Immature natural killer cell (primary cell): ENCODE data around the gene ENPP3. TPM values are rescaled to one million over a fixed set of nuclear protein-coding genes. Genes with fewer than 3 reads are reported as not detected.

Experiments
- DNase-seq, 3 donors: peaks; one replicate each; pipeline ENCODE4 v3.0.0; 2022; ENCODE audit warnings: mixed read lengths in 1 of 3
- H3K27ac Mint-ChIP-seq, 6 donors: one replicate each; pipeline ENCODE4 v1.8.0; 2020; ENCODE audit warnings: mixed read lengths in 6 of 6, mild to moderate bottlenecking in 5 of 6, inconsistent platforms in 4 of 6, moderate library complexity in 3 of 6
- H3K27me3 Mint-ChIP-seq, 3 donors: one replicate each; pipeline ENCODE4 v1.8.0; 2020 to 2021; ENCODE audit warnings: low read depth in 3 of 3, mild to moderate bottlenecking in 3 of 3, mixed read lengths in 3 of 3, moderate library complexity in 3 of 3, inconsistent platforms in 1 of 3
- H3K36me3 Mint-ChIP-seq, 3 donors: one replicate each; pipeline ENCODE4 v1.8.0; 2020; ENCODE audit warnings: mixed read lengths in 3 of 3, inconsistent platforms in 2 of 3, mild to moderate bottlenecking in 2 of 3
- H3K4me1 Mint-ChIP-seq, 2 donors: one replicate each; pipeline ENCODE4 v1.8.0; 2020; ENCODE audit warnings: inconsistent platforms in 2 of 2, mild to moderate bottlenecking in 2 of 2, mixed read lengths in 2 of 2, moderate library complexity in 1 of 2
- H3K4me3 Mint-ChIP-seq, 5 donors: one replicate each; pipeline ENCODE4 v1.8.0; 2020; ENCODE audit warnings: mild to moderate bottlenecking in 5 of 5, mixed read lengths in 5 of 5, inconsistent platforms in 3 of 5, moderate library complexity in 3 of 5
- H3K9me3 Mint-ChIP-seq, 6 donors: one replicate each; pipeline ENCODE4 v1.8.0; 2020; ENCODE audit warnings: mild to moderate bottlenecking in 6 of 6, mixed read lengths in 6 of 6, inconsistent platforms in 4 of 6, moderate library complexity in 3 of 6
- polyA plus RNA-seq, 3 donors: library from polyadenylated mRNA; unstranded; fragments of 300-500 nt; fragmentation: Illumina TruSeq; gene quantifications; one replicate each; pipeline ENCODE4 v1.2.3, GENCODE V29; 2021

The ENPP3 gene
- polyA plus RNA-seq, 3 donors from 2014 or later = 0.21 to 4.1 (median 0.25) TPM

DNA sequence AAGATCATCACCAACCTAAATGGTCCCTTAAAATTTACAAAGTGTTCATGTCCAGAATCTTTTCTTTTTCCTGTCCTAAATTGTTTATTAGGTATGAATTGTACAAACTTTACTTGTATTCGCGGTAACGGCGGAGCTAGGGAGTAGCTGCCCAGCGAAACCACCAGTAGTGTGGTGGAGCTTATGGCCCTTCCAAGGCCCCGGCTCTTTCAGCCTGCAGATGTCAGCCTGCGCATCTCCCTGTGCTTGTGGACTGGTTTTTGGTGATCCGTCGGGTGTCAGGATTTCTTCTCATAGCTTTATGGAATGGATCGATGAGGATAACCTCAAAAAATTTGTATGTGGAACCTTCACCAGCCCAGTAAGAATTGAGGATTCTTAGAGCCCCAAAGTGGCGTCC lies 143.5 kb downstream of the ENPP3 start:
- no peaks in the 10 kb centered on the region for H3K36me3 Mint-ChIP-seq
- peaks cover 5 to 10% (median 9%) of the 10 kb centered on the region in 3 donors for H3K27me3 Mint-ChIP-seq
- DNase-seq = no peak
- peaks cover 0 to 2% (median 0%) of the 10 kb centered on the region in 6 donors for H3K9me3 Mint-ChIP-seq
- no peak overlapping the region for H3K4me3 Mint-ChIP-seq
- H3K27ac Mint-ChIP-seq = no peak overlapping the region
- H3K4me1 Mint-ChIP-seq = no peaks in the 10 kb centered on the region

DNA sequence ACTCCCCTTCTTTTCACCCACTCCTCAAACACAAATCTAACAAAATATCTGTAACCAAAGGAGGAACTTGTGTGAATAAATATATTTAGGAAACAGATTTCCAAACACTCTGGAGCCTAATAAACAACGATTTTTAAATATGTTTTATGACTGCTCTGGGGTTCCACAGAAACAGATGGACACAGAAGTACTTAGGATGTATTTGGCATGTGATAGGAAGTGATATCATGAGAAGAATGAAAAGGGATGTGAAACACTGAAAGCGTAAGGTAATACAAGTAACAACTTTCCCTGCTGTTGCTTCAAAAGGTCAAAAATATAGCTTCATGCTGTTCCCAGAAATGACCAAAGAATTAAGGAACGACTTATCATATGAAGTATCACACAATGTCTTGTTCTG lies 144.6 kb downstream of the ENPP3 start:
- H3K4me1 Mint-ChIP-seq = no peaks in the 10 kb centered on the region
- no peak overlapping the region for H3K4me3 Mint-ChIP-seq

GRCh38 chr6:131782764-131783163 lies 145.7 kb downstream of the ENPP3 start:
- Mint-ChIP-seq H3K9me3 (peaks cover 0 to 2% (median 0%) of the 10 kb centered on the region in 6 donors), H3K27ac (no peak overlapping the region), H3K4me1 (no peaks in the 10 kb centered on the region), H3K36me3 (no peaks in the 10 kb centered on the region), H3K27me3 (peaks cover 4 to 9% (median 8%) of the 10 kb centered on the region in 3 donors), H3K4me3 (no peak overlapping the region)
- DNase-seq = no peak

More for the DNA sequence above, 144.6 kb downstream of the ENPP3 start:
- H3K36me3 Mint-ChIP-seq = no peaks in the 10 kb centered on the region
- H3K27ac Mint-ChIP-seq = no peak overlapping the region
- no peak for DNase-seq
- peaks cover 4 to 10% (median 9%) of the 10 kb centered on the region in 3 donors for H3K27me3 Mint-ChIP-seq
- peaks cover 0 to 2% (median 0%) of the 10 kb centered on the region in 6 donors for H3K9me3 Mint-ChIP-seq

GRCh38 chr6:131784561-131784960 lies 147.5 kb downstream of the ENPP3 start:
- Mint-ChIP-seq H3K4me3 (no peak overlapping the region), H3K9me3 (peaks cover 0 to 2% (median 0%) of the 10 kb centered on the region in 6 donors), H3K4me1 (peaks cover 0 to 6% of the 10 kb centered on the region in 2 donors), H3K36me3 (no peaks in the 10 kb centered on the region), H3K27me3 (peaks cover 4 to 8% (median 7%) of the 10 kb centered on the region in 3 donors), H3K27ac (no peak overlapping the region)
- no peak for DNase-seq

- Mint-ChIP-seq H3K36me3 (no peaks in the 10 kb centered on the region), H3K27me3 (peaks cover 4 to 8% (median 4%) of the 10 kb centered on the region in 3 donors), H3K4me3 (no peak overlapping the region), H3K27ac (no peak overlapping the region), H3K4me1 (peaks cover 0 to 6% of the 10 kb centered on the region in 2 donors), H3K9me3 (peaks cover 0 to 2% (median 0%) of the 10 kb centered on the region in 6 donors)
- no peak for DNase-seq
These were observed 150.0 kb downstream of the ENPP3 start for GRCh38 chr6:131787079-131787478.

DNA sequence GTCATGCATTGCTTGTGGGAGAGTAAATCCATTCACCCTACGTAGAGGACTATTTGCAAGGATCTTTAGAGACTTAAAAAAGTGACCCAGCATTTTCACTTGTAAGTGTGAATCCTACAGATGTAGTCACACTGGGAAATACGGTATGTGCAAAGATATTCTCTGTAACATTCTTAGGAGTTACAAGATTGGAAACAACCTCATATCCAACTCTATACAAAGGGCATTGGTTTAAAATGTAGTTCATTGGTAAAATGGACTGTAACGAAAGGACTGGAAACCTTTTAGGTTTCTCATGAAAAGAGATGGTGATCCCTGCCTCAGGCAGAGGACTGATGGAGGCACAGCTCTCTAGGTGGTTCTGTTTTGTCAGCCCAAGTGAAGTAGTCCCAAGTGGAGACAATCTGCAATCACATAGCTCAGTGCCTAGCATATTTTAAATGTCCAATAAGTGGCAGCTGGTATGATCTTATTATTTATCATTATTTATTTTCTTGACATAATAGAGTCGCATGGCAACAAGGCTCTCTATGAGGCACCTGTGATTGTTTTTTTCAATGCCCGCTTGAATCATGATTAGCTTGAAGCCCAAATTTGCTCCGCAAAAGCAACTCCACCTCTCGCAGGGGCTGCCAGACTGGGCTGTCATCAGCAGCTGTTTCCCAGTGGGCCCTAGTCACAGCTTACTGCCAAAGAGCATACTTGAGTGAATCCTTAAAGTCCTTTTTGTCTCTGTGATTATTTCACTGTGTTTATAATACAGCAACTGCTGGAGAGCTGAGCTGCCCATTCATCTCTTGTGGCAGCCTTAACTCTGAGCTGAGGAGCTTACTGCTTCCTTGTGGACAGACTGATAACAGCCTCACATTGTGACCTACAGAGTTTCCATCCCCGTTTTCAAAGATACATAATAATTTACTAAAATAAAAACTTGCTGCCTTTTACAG lies 150.9 kb downstream of the ENPP3 start:
- no peak overlapping the region for H3K27ac Mint-ChIP-seq
- H3K36me3 Mint-ChIP-seq = no peaks in the 10 kb centered on the region
- DNase-seq = no peak
- peaks cover 0 to 6% of the 10 kb centered on the region in 2 donors for H3K4me1 Mint-ChIP-seq
- H3K9me3 Mint-ChIP-seq = peaks cover 0 to 2% (median 0%) of the 10 kb centered on the region in 6 donors
- peaks cover 4 to 8% (median 4%) of the 10 kb centered on the region in 3 donors for H3K27me3 Mint-ChIP-seq
- no peak overlapping the region for H3K4me3 Mint-ChIP-seq

DNA sequence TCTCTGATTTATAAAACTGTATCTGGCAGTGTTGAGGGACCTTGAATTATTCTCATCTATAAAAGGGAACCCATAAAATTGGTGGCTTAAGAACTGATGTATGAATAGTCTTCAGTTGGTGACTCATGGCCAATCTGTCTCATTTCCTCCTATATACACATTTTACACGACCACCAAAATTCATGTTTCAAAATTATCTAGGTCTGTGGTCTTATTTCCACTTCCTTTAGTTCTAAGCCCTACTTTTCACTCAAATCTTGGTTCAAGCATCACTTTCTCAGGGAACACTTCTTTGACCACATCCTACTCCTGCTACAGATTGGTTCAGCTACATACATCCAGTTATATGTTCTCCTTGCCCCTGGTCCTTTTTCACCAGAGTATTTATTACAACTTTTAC lies 152.1 kb downstream of the ENPP3 start:
- Mint-ChIP-seq H3K27ac (no peak overlapping the region), H3K27me3 (peaks cover 0 to 11% (median 4%) of the 10 kb centered on the region in 3 donors), H3K4me3 (no peak overlapping the region)

DNA sequence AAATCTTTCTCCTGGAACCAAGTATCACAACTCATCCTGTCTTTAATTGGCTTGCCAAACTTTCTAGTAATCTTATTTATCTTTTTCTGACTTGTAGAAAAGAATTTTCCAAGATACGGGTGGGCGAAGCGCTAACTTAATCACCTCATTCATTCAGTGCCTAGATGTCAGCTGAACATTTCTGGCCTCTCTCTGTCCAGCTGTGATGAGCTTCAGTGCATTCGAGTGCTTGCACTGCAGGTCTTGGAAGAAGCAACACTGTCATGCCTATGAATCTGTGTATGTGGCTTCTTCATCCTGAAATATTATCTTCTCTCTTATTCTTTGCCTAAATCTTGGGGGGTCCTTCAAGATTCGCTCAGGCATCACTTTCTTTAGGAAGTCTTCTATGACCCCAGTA lies 154.4 kb downstream of the ENPP3 start:
- no peaks in the 10 kb centered on the region for H3K36me3 Mint-ChIP-seq
- H3K27ac Mint-ChIP-seq = no peak overlapping the region
- peaks cover 0 to 6% of the 10 kb centered on the region in 2 donors for H3K4me1 Mint-ChIP-seq
- H3K27me3 Mint-ChIP-seq = peaks cover 0 to 3% (median 1%) of the 10 kb centered on the region in 3 donors
- DNase-seq = no peak
- no peak overlapping the region for H3K4me3 Mint-ChIP-seq
- H3K9me3 Mint-ChIP-seq = no peaks in the 10 kb centered on the region

More for the DNA sequence above, 152.1 kb downstream of the ENPP3 start:
- H3K9me3 Mint-ChIP-seq = peaks cover 0 to 2% (median 0%) of the 10 kb centered on the region in 6 donors
- H3K4me1 Mint-ChIP-seq = peaks cover 0 to 6% of the 10 kb centered on the region in 2 donors
- no peaks in the 10 kb centered on the region for H3K36me3 Mint-ChIP-seq
- DNase-seq = no peak

DNA sequence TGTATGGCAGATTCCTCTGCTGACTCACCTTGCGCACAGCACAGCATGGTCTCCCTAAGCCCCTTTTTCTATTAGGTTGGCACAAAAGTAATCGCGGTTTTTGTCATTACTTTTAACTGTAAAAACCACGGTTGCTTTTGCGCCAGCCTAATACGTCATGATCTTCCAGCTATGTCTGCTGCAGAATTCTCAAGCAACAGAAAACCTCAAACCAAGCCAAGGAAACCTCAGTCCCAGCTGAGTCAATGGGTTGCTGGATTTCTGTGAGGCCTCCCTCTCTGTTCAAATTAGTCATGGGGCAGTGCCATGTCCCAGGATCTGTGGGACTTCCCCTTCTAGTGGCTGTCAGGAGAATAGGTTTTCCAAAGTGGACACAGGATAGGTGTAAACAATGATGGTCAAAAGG lies 155.0 kb downstream of the ENPP3 start:
- H3K27me3 Mint-ChIP-seq = peaks cover 0 to 3% (median 1%) of the 10 kb centered on the region in 3 donors
- H3K36me3 Mint-ChIP-seq = no peaks in the 10 kb centered on the region

DNA sequence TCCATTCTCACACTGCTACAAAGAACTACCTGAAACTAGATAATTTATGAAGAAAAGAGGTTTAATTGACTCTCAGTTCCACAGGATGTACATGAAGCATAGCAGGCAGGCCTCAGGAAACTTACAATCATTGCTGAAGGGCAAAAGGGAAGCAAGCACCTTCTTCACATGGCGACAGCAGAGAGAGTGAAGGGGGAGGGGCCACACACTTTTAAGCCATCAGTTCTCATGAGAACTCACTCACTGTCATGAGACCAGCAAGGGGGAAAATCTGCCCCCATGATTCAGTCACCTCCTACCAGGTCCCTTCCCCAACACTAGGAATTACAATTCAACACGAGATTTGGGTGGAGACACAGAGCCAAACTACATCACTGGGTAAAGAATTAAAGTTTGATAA lies 158.3 kb downstream of the ENPP3 start:
- Mint-ChIP-seq H3K27ac (no peak overlapping the region), H3K4me3 (no peak overlapping the region), H3K9me3 (peaks cover 0 to 10% (median 0%) of the 10 kb centered on the region in 6 donors), H3K4me1 (no peaks in the 10 kb centered on the region), H3K36me3 (peaks cover 0 to 4% (median 0%) of the 10 kb centered on the region in 3 donors), H3K27me3 (peaks cover 2 to 4% (median 3%) of the 10 kb centered on the region in 3 donors)
- no peak for DNase-seq

More for the DNA sequence above, 155.0 kb downstream of the ENPP3 start:
- DNase-seq = no peak
- Mint-ChIP-seq H3K4me3 (no peak overlapping the region), H3K4me1 (peaks cover 0 to 6% of the 10 kb centered on the region in 2 donors), H3K27ac (no peak overlapping the region), H3K9me3 (no peaks in the 10 kb centered on the region)

Other genes with a start within 250 kb of the ENPP3 start
- not detected for gene ARG1, start 64.1 kb upstream of the ENPP3 start, polyA plus RNA-seq
- gene MED23, start 9.1 kb upstream of the ENPP3 start, polyA plus RNA-seq = 10 to 100 TPM in 1 of 3 donors, 1 to 10 TPM in 2; 5.9 to 18.0 (median 9.5) TPM
- gene OR2A4, start 64.1 kb downstream of the ENPP3 start, polyA plus RNA-seq = not detected
- not detected for gene CTAGE9, start 73.7 kb downstream of the ENPP3 start, polyA plus RNA-seq
- gene ENPP1, start 170.7 kb downstream of the ENPP3 start, polyA plus RNA-seq = 1 to 10 TPM in 2 of 3 donors, under 1 TPM in 1; 0.29 to 2.5 (median 1.3) TPM